Testis (tissue), 3 donors: ENCODE measurements around the gene HEATR5A. TPM values are rescaled to one million over a fixed set of nuclear protein-coding genes. Genes with fewer than 3 reads are reported as not detected.
A peak's percentile ranks its signal among the peaks of the same experiment; 100 is the strongest.

Experiments
- DNase-seq: peaks from one replicate; pipeline ENCODE4 v3.0.0-alpha.2; 2019
- H3K27ac ChIP-seq, 2 donors: fragments of 200-600 bp; sonication (generic); one replicate each; pipeline ENCODE4 v1.5.1; 2019
- H3K27me3 ChIP-seq: fragments of 200-600 bp; sonication (generic); one replicate; pipeline ENCODE4 v1.5.1; 2019
- H3K36me3 ChIP-seq: fragments of 200-600 bp; sonication (generic); one replicate; pipeline ENCODE4 v1.5.1; 2017; ENCODE audit warnings: low read depth; ENCODE audit errors: missing control alignments
- H3K4me1 ChIP-seq: fragments of 200-600 bp; sonication (generic); one replicate; pipeline ENCODE4 v1.5.1; 2019
- H3K4me3 ChIP-seq, 2 donors: fragments of 200-600 bp; sonication (generic); one replicate each; pipeline ENCODE4 v1.5.1; 2017 to 2019
- H3K9me3 ChIP-seq: fragments of 200-600 bp; sonication (generic); one replicate; pipeline ENCODE4 v1.5.1; 2017
- CTCF ChIP-seq, 3 experiments: fragments of 450-650 bp in 2 of 3; fragments of 200-600 bp in 1 of 3; sonication (generic) in 1 of 3; IDR thresholded peaks; one replicate each; pipeline ENCODE4 v1.5.1; 2016 to 2019; ENCODE audit warnings: antibody characterized with exemption in 3 of 3, mild to moderate bottlenecking in 2 of 3, moderate library complexity in 1 of 3
- POLR2A ChIP-seq: fragments of 450-650 bp; IDR thresholded peaks from one replicate; pipeline ENCODE4 v1.6.1; 2017; ENCODE audit warnings: antibody characterized with exemption, mild to moderate bottlenecking, moderate library complexity
- WGBS, 2 donors: methylation state at CpG; one replicate each; pipeline ENCODE4 v1.1.5; 2018; 5-methylcytosine and 5-hydroxymethylcytosine counted together
- intact Hi-C: fragments of 100-400 bp; cut with DNase I; formaldehyde crosslinking; loops from one replicate; pipeline ENCODE4 v1.15.1; 2023; ENCODE audit warnings: low total_unique reads
- polyA plus RNA-seq: library from polyadenylated mRNA; stranded (reverse); fragments of 350-450 nt; fragmentation: Illumina TruSeq; extraction: RNeasy Lipid Tissue Mini Kit (QIAGEN cat#74804); gene quantifications from one replicate; pipeline ENCODE4 v1.2.3, GENCODE V29; 2014; ENCODE audit warnings: low read depth, low replicate concordance; ENCODE audit not compliant: insufficient read depth
- total RNA-seq, 2 donors: library from RNA; depleted of rRNA; stranded (reverse); fragments of >200 nt; gene quantifications; one replicate each; pipeline ENCODE4 v1.2.3, GENCODE V29; 2016

Gene HEATR5A
- total and polyA plus RNA-seq, 3 donors from 2014 or later: 19.6 to 39.8 (median 33.0) TPM

GRCh38 chr14:31457665-31458659 lies 37.6 kb upstream of the HEATR5A start:
- Histone ChIP-seq H3K36me3 (no peaks in the 10 kb centered on the region), H3K9me3 (no peaks in the 10 kb centered on the region), H3K27ac (peak overlapping the region in 1 of 2 donors; percentile 88), H3K4me3 (peak overlapping the region; percentile 83 to 91), H3K4me1 (peaks cover 7% of the 10 kb centered on the region), H3K27me3 (no peaks in the 10 kb centered on the region)
- intact Hi-C loops: no loop called here
- no peak for TF ChIP-seq POLR2A
- no peak for TF ChIP-seq CTCF (IDR thresholded peaks at IDR 0.05)
- no peak for DNase-seq
- WGBS, 2 donors: 45 to 48% methylated on average over 11 of the region's 11 CpGs

GRCh38 chr14:31456841-31457664 lies 36.7 kb upstream of the HEATR5A start, which contains the start of gene DTD2:
Gene DTD2, minus strand, starts transcription at chr14:31457506. Its CDS starts 113 bp downstream, at chr14:31457393.
- TF ChIP-seq POLR2A (peak; percentile 42), CTCF (IDR thresholded peaks at IDR 0.05) (no peak)
- DNase-seq: peak; percentile 97
- H3K4me3 ChIP-seq: peak within 1 kb of the TSS; percentile 83 to 91
- 0 to 1% methylated on average over 23 to 57 of the region's 70 CpGs for WGBS, 2 donors
- no peaks in the 10 kb centered on the region for H3K27me3 ChIP-seq
- peaks cover 7% of the 10 kb centered on the region for H3K4me1 ChIP-seq
- peak within 1 kb of the TSS; percentile 83 to 88 for H3K27ac ChIP-seq
- intact Hi-C loops: no loop called here
- peaks cover 1% of the 10 kb centered on the region for H3K36me3 ChIP-seq
- no peaks in the 10 kb centered on the region for H3K9me3 ChIP-seq

GRCh38 chr14:31449971-31450610 lies 29.7 kb upstream of the HEATR5A start:
- H3K9me3 ChIP-seq: no peaks in the 10 kb centered on the region
- no peak for DNase-seq
- H3K4me3 ChIP-seq: no peak overlapping the region
- TF ChIP-seq CTCF (IDR thresholded peaks at IDR 0.05): peak; percentile 34 to 58 (median 49)
- no peak for TF ChIP-seq POLR2A
- intact Hi-C loops: no loop called here
- H3K27ac ChIP-seq: no peak overlapping the region
- peaks cover 2% of the 10 kb centered on the region for H3K36me3 ChIP-seq
- no peaks in the 10 kb centered on the region for H3K4me1 ChIP-seq
- H3K27me3 ChIP-seq: no peaks in the 10 kb centered on the region
- WGBS, 2 donors: 29 to 45% methylated on average over 2 of the region's 2 CpGs

GRCh38 chr14:31449136-31449535 lies 28.8 kb upstream of the HEATR5A start:
- H3K4me3 ChIP-seq: no peak overlapping the region
- intact Hi-C loops: no loop called here
- H3K36me3 ChIP-seq: peaks cover 2% of the 10 kb centered on the region
- no peaks in the 10 kb centered on the region for H3K9me3 ChIP-seq
- no peaks in the 10 kb centered on the region for H3K4me1 ChIP-seq
- no peaks in the 10 kb centered on the region for H3K27me3 ChIP-seq
- no peak for DNase-seq
- no peak for TF ChIP-seq POLR2A
- no peak overlapping the region for H3K27ac ChIP-seq
- 84 to 86% methylated on average over 8 of the region's 8 CpGs for WGBS, 2 donors
